Stimulated activated CD8-positive, alpha-beta memory T cell treated with anti-CD3 and anti-CD28 coated beads, Interleukin-4, amount 100 ng/mL, for 48 hours (primary cell): Measurements from ENCODE around the gene CORO2B.
"Not testable (repeated sequence)": the region's sequence is repeated elsewhere in the genome, so short reads cannot be mapped to it uniquely, and the experiment has no call there.

ENCODE experiments used
- DNase-seq: peaks from one replicate; pipeline ENCODE4 v3.0.0-alpha.2; 2020

Gene CORO2B

DNA sequence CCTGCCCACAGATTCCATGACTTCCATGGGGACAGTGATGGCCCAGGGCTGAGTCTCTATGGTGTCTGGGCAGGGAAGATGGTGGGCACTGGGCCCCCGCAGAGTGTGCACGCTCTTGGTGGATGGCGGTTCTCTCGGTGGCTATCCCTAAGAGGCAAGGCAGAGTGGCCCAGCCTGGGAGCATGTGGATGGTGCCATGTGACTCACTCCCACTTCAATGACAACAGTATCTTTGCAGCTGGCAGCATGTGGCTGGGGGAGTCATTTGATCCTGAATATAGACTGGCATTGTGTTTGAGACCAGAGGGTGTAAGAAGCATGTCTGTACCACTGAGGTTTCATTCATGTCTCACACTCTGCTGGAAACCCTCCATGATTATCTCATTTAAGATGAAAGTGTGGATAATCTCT is 101.2 kb downstream of the CORO2B start:
- DNase-seq: no peak

GRCh38 chr15:68680756-68681155 is 102.0 kb downstream of the CORO2B start:
- DNase-seq: not testable (repeated sequence)

GRCh38 chr15:68681836-68682235 is 103.0 kb downstream of the CORO2B start:
- DNase-seq: no peak

- no peak for DNase-seq
These were observed 103.5 kb downstream of the CORO2B start for GRCh38 chr15:68682330-68682729.

- DNase-seq: no peak
These were observed 104.2 kb downstream of the CORO2B start for GRCh38 chr15:68683026-68683425.

GRCh38 chr15:68683551-68683950 is 104.8 kb downstream of the CORO2B start:
- DNase-seq: no peak

DNA sequence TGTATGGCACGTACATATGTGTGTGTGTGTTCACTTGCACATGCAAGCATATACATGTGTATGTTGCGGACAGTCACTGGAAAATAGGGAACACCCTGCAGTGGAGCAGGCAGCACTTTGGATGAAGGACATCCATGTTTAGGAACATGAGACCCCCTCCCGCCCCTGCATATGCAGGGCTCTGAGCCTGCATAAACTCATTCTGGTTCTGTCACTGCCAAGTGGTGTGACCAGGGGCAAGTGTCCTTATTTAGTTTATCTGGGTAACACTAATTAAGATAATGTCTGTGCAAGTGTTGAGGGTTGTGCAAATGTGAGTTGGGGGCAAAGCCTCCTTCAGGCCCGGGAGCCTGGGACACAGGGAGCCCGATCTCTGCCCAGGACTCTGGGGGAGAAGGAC is 105.7 kb downstream of the CORO2B start:
- DNase-seq: no peak

GRCh38 chr15:68687136-68687735 is 108.4 kb downstream of the CORO2B start:
- no peak for DNase-seq

- DNase-seq: no peak
These were observed 112.9 kb downstream of the CORO2B start for GRCh38 chr15:68691705-68692104.

GRCh38 chr15:68693071-68693470 is 114.3 kb downstream of the CORO2B start:
- DNase-seq: no peak

- no peak for DNase-seq
These were observed 115.3 kb downstream of the CORO2B start for GRCh38 chr15:68694111-68694510.

- DNase-seq: no peak
These were observed 116.3 kb downstream of the CORO2B start for GRCh38 chr15:68695061-68695595.

- DNase-seq: no peak
These were observed 117.9 kb downstream of the CORO2B start for GRCh38 chr15:68696414-68697363.

DNA sequence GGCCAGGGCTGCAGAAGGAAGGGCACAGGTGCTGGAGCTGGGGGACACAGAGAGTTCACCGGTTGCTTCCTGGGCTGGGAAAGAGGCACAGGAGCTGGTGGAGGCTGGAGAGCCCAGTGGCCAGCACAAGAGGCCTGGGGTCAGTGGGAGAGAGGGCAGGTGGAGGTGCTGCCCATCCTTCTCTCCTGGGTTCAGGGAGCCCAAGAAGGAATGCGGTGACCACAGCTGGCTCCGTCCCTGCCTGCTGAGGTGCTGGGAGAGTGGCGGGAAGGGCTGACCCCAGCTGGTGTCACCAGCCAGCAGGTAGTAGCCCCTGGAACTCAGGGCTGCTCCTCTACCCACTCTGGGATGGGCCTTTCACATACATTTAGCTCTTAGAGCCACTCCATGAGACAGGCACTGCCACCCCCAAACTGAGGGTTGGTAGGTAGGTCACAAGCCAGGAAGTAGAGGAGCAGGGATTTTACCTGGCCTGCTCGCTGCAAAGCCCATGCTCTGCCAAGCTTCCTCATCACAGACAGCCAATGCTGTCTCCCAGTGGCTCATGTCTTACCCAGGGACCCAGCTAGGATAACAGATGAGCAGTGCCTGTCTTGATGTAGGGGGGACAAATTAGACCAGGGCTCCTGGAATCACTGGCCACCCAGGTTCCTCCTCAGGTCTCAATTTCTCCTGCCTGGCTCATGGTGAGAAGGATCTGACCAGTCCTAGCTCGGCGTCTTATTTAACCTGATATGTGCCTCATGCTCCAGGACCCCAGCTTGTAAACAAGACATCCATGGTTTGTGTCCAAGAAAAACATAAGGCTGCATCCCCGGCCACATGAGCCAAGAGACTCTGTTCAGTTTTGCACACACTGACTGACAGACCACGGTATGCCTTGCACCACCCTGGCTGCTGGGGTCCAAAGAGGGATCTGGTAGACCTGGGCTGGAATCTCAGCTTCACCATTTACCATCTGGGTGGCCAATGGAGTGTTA is 119.2 kb downstream of the CORO2B start:
- DNase-seq: no peak

DNA sequence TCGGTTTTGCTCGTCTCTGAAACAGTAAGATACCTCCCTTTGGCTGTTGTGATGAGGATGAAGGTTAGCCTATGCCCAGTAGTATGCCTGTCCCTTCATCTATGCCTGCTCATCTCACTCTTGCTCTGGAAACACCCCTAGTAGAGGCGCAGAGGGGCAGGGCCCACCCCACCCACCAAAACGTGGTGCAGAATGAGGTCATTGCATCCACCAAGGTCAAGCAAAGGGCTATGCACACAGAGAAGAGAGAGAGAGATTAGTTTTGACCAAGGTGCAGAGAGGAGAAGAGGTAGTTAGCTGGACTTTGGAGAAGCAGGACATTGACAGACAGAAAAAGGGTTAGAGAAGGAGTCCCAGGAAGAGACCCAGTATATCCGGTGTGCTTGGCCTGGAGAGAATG is 119.9 kb downstream of the CORO2B start:
- DNase-seq: no peak

DNA sequence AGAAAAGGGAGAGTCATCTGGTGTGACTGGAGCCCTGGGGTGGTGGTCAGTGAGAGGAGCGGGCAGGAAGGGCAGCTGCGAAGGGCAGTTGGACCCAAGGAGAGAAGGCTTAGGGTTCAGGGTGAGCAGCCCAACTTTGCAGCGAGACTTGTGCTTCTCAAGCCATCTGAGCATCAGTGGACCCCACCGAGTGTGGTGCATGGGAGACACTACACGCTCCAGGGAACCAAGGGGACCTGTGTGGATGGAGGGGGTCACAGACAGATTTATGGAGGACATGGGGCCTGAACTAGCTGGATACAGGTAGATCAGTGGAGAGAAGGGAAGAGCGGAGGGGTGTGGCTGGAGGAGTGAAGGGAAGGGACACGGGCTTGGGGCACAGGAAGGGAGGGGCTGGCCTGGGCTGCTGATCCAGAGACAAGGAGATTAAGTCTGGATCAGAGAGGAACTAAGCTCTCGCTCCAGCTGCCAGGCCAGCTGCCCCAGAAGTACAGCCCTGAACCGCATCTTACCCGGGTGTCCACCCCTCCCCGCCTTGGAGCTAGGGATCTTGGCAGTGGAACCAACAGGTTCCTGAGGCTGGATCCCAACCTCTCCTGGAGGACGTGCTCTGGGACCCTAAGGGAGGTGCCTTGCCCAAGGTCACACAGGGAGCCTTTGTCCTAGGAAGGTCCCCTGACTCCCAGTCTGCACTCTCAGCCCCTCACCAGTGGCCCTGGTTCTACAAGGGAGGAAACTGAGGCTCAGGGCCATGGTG is 120.5 kb downstream of the CORO2B start:
- DNase-seq: no peak

- DNase-seq: no peak
These were observed 121.2 kb downstream of the CORO2B start for GRCh38 chr15:68699881-68700454.

- DNase-seq: no peak
These were observed 121.8 kb downstream of the CORO2B start for GRCh38 chr15:68700455-68701123.

- no peak for DNase-seq
These were observed 123.1 kb downstream of the CORO2B start for GRCh38 chr15:68701886-68702285.

DNA sequence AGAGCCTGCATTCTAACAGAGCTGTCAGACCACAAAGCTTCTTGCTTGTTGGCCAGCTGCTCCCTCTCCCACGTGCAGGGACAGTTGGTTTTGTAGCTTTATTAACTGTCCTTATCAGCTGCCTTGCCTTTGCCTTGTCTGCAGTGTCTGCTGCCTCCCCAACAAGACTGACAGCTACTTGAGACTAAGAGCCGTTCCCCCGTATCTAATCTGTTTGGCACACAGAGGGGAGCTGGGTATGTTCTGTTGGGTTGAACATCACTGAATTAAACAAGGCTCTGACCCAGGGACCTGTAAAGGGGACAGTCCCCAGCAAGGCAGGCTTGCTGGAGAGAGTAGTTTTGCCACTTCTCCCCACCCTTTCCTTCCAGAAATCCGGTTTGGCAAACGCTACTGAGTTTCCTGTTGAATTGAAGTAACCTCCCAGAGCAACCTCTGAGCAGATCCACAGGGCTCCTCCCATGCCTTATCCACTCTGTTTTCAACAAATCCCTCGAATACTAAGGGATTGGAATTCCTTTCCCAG is 125.8 kb downstream of the CORO2B start:
- no peak for DNase-seq

DNA sequence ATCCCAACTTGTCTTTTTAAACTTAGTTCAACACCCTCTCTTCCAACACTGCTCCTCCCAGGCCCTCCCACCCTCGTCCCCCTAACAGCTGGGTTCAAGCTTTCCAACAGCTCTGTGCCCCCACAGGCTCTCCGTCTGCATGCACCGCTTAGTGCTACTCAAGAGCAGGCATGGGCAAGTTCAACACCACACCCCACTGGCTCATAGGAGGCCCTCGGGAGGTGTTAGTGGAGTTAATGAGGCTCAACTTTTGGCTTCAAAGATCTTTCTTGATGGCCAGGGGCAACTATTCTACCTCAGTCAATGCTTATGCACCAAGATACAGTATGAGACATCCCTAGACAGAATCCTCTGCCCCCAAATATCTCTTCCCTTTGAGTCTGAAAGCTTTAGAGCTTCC is 127.5 kb downstream of the CORO2B start:
- no peak for DNase-seq
